ENCODE data around the gene CRYGS. TPM values are rescaled to one million over a fixed set of nuclear protein-coding genes. Genes with fewer than 3 reads are reported as not detected.

Gene CRYGS
- total and polyA plus RNA-seq, 2 donors (not counting 1 experiment from before 2014, with no cell fraction given), result 3.6 to 10.9 TPM

GRCh38 chr3:186489507-186489906, 54.7 kb downstream of the CRYGS start:
- ChIA-PET POLR2A (no interaction called here), CTCF (interaction anchor here (0.6 to 2.9 kb wide), 2 partner anchors 46 to 49 kb away, joined by 3 to 5 read pairs; no protein-coding TSS in a partner anchor)
- H4K20me1 ChIP-seq (ENCODE audit: control insufficient read depth, insufficient read depth, low read length, poor library complexity, severe bottlenecking), result no peaks in the 10 kb centered on the region
- DNase-seq (no peak), ATAC-seq (ENCODE audit: low read depth) (no peak)
- no peak overlapping the region for H3K9ac ChIP-seq (ENCODE audit: low read length)
- no peaks in the 10 kb centered on the region for H3K36me3 ChIP-seq (replicated peaks in 1 of 2; ENCODE audit: control extremely low read depth in 1 of 2, control insufficient read depth in 1 of 2, extremely low read depth in 1 of 2, insufficient read depth in 2 of 2, low read length in 1 of 2)
- H3K79me2 ChIP-seq (ENCODE audit: control insufficient read depth, insufficient read depth, low read length), result no peaks in the 10 kb centered on the region
- Mint-ChIP-seq H3K4me3 (no peak overlapping the region), H3K27ac (no peak overlapping the region), H3K27me3 (no peaks in the 10 kb centered on the region), H3K9me3 (ENCODE audit: insufficient read depth) (no peaks in the 10 kb centered on the region), H3K4me1 (no peaks in the 10 kb centered on the region)
- TF ChIP-seq CTCF (IDR thresholded peaks at IDR 0.05) (no peak), EZH2 (IDR thresholded peaks at IDR 0.05; ENCODE audit: borderline replicate concordance, insufficient read depth, low read depth, low read length, poor library complexity, severe bottlenecking) (no peak)
- no peak overlapping the region for H3K4me2 ChIP-seq (replicated peaks; ENCODE audit: low read depth, low read length, poor library complexity, severe bottlenecking)
- H3K9me3 ChIP-seq (ENCODE audit: control extremely low read depth in 1 of 3, control insufficient read depth in 2 of 3, insufficient read depth in 1 of 3, low read length in 2 of 3), result no peaks in the 10 kb centered on the region
- 100% methylated on average over 1 of the region's 4 CpGs for WGBS (ENCODE audit: insufficient coverage)
- no peaks in the 10 kb centered on the region for H3K4me1 ChIP-seq (ENCODE audit: control insufficient read depth in 2 of 2, insufficient read depth in 2 of 2, low read length in 2 of 2)
- H3K27ac ChIP-seq (ENCODE audit: low read length in 2 of 2), result no peak overlapping the region
- no peaks in the 10 kb centered on the region for H3K27me3 ChIP-seq (replicated peaks in 1 of 4; ENCODE audit: control extremely low read depth in 1 of 4, control insufficient read depth in 3 of 4, insufficient read depth in 4 of 4, low read length in 3 of 4)
- no peak overlapping the region for H3K4me3 ChIP-seq (ENCODE audit: control extremely low read depth in 1 of 5, extremely low read depth in 1 of 5, insufficient read depth in 1 of 5, low read depth in 2 of 5, low read length in 4 of 5)
- intact Hi-C loops (cut with micrococcal nuclease), result no loop called here
- no peak overlapping the region for H2AFZ ChIP-seq (ENCODE audit: insufficient read depth, low read depth, low read length, poor library complexity, severe bottlenecking)

Other genes starting within 250 kb of the CRYGS start
- gene DGKG, start 182.1 kb downstream of the CRYGS start, total RNA-seq, result 10.9 and 11.6 TPM in 2 replicates
- gene DGKG, start 182.1 kb downstream of the CRYGS start, polyA plus RNA-seq, result 0.67 and 1.1 TPM in 2 replicates
- gene TBCCD1, start 23.0 kb upstream of the CRYGS start, total RNA-seq, result 17.3 and 21.4 TPM in 2 replicates
- gene TBCCD1, start 23.0 kb upstream of the CRYGS start, polyA plus RNA-seq, result 12.5 and 15.9 TPM in 2 replicates
- gene DNAJB11, start 26.3 kb upstream of the CRYGS start, total RNA-seq, result 27.7 and 28.5 TPM in 2 replicates
- 17.9 and 79.5 TPM in 2 replicates for gene DNAJB11, start 26.3 kb upstream of the CRYGS start, polyA plus RNA-seq
- gene AHSG, start 68.7 kb upstream of the CRYGS start, total RNA-seq, result not detected in 2 replicates
- not detected in 2 replicates for gene AHSG, start 68.7 kb upstream of the CRYGS start, polyA plus RNA-seq
- gene FETUB, start 96.0 kb upstream of the CRYGS start, total RNA-seq, result not detected in 2 replicates
- gene FETUB, start 96.0 kb upstream of the CRYGS start, polyA plus RNA-seq, result not detected in 2 replicates
- gene HRG, start 121.6 kb upstream of the CRYGS start, total RNA-seq, result not detected in 2 replicates
- not detected in 2 replicates for gene HRG, start 121.6 kb upstream of the CRYGS start, polyA plus RNA-seq
- not detected in 2 replicates for gene KNG1, start 173.0 kb upstream of the CRYGS start, total RNA-seq
- gene KNG1, start 173.0 kb upstream of the CRYGS start, polyA plus RNA-seq, result not detected in 2 replicates
- 490 and 506 TPM in 2 replicates for gene EIF4A2, start 239.2 kb upstream of the CRYGS start, total RNA-seq
- gene EIF4A2, start 239.2 kb upstream of the CRYGS start, polyA plus RNA-seq, result 547 and 1,798 TPM in 2 replicates